ENCODE measurements around the gene TNN.

DNA sequence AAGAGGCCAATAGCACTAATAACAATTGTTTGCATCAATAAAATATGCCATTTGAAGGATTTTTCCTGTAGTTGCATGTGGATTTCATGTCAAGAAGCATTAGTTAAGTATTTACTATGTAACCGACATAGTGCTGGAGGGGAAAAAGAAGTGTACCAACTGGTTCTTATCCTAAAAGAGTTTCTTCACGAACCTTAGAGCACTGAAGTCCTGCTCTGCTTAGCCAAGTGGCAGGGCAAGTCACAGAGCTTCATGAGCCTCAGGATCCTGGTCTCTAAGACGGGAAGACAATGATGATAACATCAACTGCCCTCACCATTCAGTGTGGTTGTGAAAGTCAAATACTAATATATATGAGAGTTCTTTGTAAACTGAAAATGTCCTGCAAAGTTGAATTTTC lies 110.8 kb downstream of the TNN start:
- TF ChIP-seq, protein P1, sequence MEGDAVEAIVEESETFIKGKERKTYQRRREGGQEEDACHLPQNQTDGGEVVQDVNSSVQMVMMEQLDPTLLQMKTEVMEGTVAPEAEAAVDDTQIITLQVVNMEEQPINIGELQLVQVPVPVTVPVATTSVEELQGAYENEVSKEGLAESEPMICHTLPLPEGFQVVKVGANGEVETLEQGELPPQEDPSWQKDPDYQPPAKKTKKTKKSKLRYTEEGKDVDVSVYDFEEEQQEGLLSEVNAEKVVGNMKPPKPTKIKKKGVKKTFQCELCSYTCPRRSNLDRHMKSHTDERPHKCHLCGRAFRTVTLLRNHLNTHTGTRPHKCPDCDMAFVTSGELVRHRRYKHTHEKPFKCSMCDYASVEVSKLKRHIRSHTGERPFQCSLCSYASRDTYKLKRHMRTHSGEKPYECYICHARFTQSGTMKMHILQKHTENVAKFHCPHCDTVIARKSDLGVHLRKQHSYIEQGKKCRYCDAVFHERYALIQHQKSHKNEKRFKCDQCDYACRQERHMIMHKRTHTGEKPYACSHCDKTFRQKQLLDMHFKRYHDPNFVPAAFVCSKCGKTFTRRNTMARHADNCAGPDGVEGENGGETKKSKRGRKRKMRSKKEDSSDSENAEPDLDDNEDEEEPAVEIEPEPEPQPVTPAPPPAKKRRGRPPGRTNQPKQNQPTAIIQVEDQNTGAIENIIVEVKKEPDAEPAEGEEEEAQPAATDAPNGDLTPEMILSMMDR (IDR thresholded peaks at IDR 0.05), result no peak
- no peak for TF ChIP-seq POLR2A (IDR thresholded peaks at IDR 0.05)
